Lung (tissue), 12 donors: Measurements from ENCODE around the gene PDE1C. TPM values are rescaled to one million over a fixed set of nuclear protein-coding genes. Genes with fewer than 3 reads are reported as not detected.

Experiments
- ATAC-seq: fragments of 200-7000 bp; cut with Tn5 transposase; one replicate; pipeline ENCODE4 v1.9.1; 2020; ENCODE audit warnings: moderate number of reproducible peaks; ENCODE audit not compliant: insufficient read depth, low FRiP score
- DNase-seq, 3 donors: peaks; one replicate each; pipeline ENCODE4 v3.0.0-alpha.2; 2013 to 2017
- H3K27ac ChIP-seq, 2 donors: one replicate each; pipeline ENCODE4 v1.5.1; 2013; ENCODE audit warnings: mild to moderate bottlenecking in 2 of 2, moderate library complexity in 2 of 2, control low read depth in 1 of 2, inconsistent platforms in 1 of 2, low read depth in 1 of 2, low read length in 1 of 2
- H3K27me3 ChIP-seq, 3 donors: one replicate each; pipeline ENCODE4 v1.5.1; 2013; ENCODE audit warnings: low read length in 2 of 3; ENCODE audit not compliant: control insufficient read depth in 3 of 3, insufficient read depth in 3 of 3
- H3K36me3 ChIP-seq, 4 donors: one replicate each; pipeline ENCODE4 v1.5.1; 2013; ENCODE audit warnings: low read length in 4 of 4, mild to moderate bottlenecking in 1 of 4, moderate library complexity in 1 of 4; ENCODE audit not compliant: control insufficient read depth in 4 of 4, insufficient read depth in 4 of 4
- H3K4me1 ChIP-seq, 5 donors: one replicate each; pipeline ENCODE4 v1.5.1; 2013; ENCODE audit warnings: low read length in 5 of 5, mild to moderate bottlenecking in 2 of 5, moderate library complexity in 1 of 5; ENCODE audit not compliant: control insufficient read depth in 5 of 5, insufficient read depth in 5 of 5
- H3K4me3 ChIP-seq: one replicate; pipeline ENCODE4 v1.5.1; 2013; ENCODE audit warnings: mild to moderate bottlenecking, control low read depth, moderate library complexity
- H3K9ac ChIP-seq, 2 donors: one replicate each; pipeline ENCODE4 v1.5.1; 2013; ENCODE audit warnings: low read length in 2 of 2, control low read depth in 1 of 2; ENCODE audit not compliant: insufficient read depth in 1 of 2
- H3K9me3 ChIP-seq, 4 donors: one replicate each; pipeline ENCODE4 v1.5.1; 2013; ENCODE audit warnings: low read length in 3 of 4, mild to moderate bottlenecking in 1 of 4, moderate library complexity in 1 of 4; ENCODE audit not compliant: control insufficient read depth in 4 of 4, insufficient read depth in 3 of 4
- WGBS, 2 donors: extraction: QIAGEN DNeasy Blood & Tissue Kit; methylation state at CpG; one replicate each; pipeline ENCODE4 v1.1.7; 2013; 5-methylcytosine and 5-hydroxymethylcytosine counted together
- polyA plus RNA-seq, 2 donors: library from polyadenylated mRNA; stranded (reverse); fragments of 200-250 nt; gene quantifications; one replicate each; pipeline ENCODE4 v1.2.1, GENCODE V29; 2013
- total RNA-seq, 2 donors: library from RNA; depleted of rRNA in 1 of 2; stranded (reverse); fragments of >200 nt in 1 of 2; gene quantifications; one replicate each; pipeline ENCODE4 v1.2.1, GENCODE V29; 2014 to 2021
- TF ChIP-seq, protein P1 (sequence below): IDR thresholded peaks from 2 replicates; pipeline ENCODE4 v1.5.1; 2012; ENCODE audit warnings: mild to moderate bottlenecking; ENCODE audit errors: control extremely low read depth, extremely low read depth
- donor health status: control.
- donor health status: control.
- donor health status: Bipolar disorder and iron deficiency.
- donor health status: healthy.
- donor health status: DM: yes; HTN: yes; CAD: no.

PDE1C gene
- total and polyA plus RNA-seq, 4 donors, result 1.9 to 14.3 (median 6.1) TPM

DNA sequence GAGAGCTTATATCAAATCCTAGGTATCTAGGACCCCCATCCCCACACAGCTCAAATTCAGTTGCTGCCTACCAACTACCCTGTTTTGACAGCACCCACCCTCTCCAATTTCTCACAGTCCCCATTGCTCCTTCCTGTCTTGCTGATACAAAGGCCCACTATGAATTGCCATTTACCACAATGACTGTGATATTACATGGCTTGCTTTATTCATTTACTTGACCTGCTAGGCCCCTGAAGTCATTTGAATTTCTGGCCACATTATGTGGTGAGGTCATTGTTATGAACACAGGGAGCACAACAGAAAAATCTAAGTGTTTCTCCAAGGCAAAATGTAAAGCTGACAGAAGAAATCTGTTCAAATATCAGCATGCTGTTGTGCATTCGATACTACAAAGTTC, 281.8 kb downstream of the PDE1C start:
- 86 to 97% methylated on average over 1 of the region's 1 CpG for WGBS, 2 donors
- TF ChIP-seq, protein P1, sequence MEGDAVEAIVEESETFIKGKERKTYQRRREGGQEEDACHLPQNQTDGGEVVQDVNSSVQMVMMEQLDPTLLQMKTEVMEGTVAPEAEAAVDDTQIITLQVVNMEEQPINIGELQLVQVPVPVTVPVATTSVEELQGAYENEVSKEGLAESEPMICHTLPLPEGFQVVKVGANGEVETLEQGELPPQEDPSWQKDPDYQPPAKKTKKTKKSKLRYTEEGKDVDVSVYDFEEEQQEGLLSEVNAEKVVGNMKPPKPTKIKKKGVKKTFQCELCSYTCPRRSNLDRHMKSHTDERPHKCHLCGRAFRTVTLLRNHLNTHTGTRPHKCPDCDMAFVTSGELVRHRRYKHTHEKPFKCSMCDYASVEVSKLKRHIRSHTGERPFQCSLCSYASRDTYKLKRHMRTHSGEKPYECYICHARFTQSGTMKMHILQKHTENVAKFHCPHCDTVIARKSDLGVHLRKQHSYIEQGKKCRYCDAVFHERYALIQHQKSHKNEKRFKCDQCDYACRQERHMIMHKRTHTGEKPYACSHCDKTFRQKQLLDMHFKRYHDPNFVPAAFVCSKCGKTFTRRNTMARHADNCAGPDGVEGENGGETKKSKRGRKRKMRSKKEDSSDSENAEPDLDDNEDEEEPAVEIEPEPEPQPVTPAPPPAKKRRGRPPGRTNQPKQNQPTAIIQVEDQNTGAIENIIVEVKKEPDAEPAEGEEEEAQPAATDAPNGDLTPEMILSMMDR, result no peak
- Histone ChIP-seq H3K4me1 (peaks cover 0 to 3% (median 0%) of the 10 kb centered on the region in 5 donors), H3K9ac (no peak overlapping the region), H3K36me3 (peaks cover 0 to 7% (median 0%) of the 10 kb centered on the region in 4 donors), H3K27me3 (no peaks in the 10 kb centered on the region), H3K27ac (no peak overlapping the region), H3K4me3 (no peak overlapping the region), H3K9me3 (no peaks in the 10 kb centered on the region)
- ATAC-seq (no peak), DNase-seq (no peak)

DNA sequence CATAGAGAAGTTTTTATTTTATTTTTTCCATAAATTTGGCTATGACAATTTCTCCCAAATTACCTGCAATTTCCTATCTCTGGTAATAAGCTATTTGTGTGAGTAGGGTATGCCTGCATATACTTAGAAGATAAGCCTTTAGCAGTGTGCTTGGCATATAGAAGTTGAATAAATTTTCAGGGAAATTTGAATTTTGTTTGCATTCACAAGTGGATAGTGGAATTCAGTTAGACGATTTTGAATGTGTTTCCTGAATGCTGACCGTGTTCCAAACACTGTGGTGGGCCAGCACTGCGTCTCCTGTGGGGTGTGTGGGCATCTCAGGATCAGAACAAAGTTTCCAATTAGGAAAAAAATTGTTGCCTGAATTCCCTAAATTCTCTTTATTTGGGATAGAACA, 283.9 kb downstream of the PDE1C start:
- TF ChIP-seq, protein P1, result no peak
- WGBS, 2 donors, result 78 to 85% methylated on average over 3 of the region's 3 CpGs
- Histone ChIP-seq H3K9ac (no peak overlapping the region), H3K4me3 (no peak overlapping the region), H3K36me3 (peaks cover 0 to 7% (median 0%) of the 10 kb centered on the region in 4 donors), H3K27ac (no peak overlapping the region), H3K27me3 (no peaks in the 10 kb centered on the region), H3K4me1 (peaks cover 0 to 3% (median 0%) of the 10 kb centered on the region in 5 donors), H3K9me3 (no peaks in the 10 kb centered on the region)
- DNase-seq (no peak), ATAC-seq (no peak)

DNA sequence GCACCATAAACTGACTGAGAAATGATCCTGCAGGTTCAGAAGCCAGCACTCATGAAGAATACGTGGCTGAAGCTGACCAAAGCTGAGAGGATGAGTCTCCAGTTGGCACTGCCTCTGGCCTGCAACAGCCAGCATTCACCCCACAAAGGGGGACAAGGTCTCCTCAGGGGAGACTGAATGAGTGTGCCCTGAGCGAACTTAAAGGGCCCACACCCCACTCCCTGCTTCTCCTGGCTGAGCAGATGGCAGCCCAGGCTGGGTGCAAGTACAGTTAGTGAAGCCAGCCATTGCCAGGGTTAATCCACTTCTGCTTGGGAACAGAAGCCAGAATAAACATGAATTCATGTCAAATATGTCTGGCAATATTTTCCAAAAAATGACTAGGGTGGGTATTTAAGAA, 285.1 kb downstream of the PDE1C start:
- Histone ChIP-seq H3K27me3 (no peaks in the 10 kb centered on the region), H3K9ac (no peak overlapping the region), H3K4me1 (peaks cover 0 to 3% (median 0%) of the 10 kb centered on the region in 5 donors), H3K27ac (no peak overlapping the region), H3K36me3 (peaks cover 0 to 6% (median 0%) of the 10 kb centered on the region in 4 donors), H3K9me3 (no peaks in the 10 kb centered on the region), H3K4me3 (no peak overlapping the region)
- DNase-seq (no peak), ATAC-seq (no peak)
- TF ChIP-seq, protein P1, result no peak
- WGBS, 2 donors, result 67 to 76% methylated on average over 2 of the region's 2 CpGs

DNA sequence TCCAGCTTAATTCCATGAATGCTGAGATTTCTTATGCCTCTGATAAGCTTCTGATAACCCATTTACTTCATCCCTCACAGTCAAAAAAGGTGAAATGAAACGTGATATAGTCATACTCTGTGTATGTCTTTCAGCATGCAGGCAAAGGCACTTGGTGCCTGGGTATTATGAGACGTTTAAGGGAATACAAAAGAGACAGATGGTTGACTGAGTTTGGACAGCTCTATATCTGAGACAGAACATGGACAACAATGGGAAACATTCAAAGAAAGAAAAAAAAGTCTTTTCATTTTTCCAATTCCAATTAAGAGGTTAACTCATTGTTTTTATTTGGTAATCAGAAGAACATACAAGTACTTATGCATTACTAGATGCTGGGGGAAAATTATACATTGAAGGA, 287.0 kb downstream of the PDE1C start:
- no peaks in the 10 kb centered on the region for H3K36me3 ChIP-seq
- WGBS, 2 donors, result 76 to 82% methylated on average over 2 of the region's 2 CpGs

More for the DNA sequence above, 287.0 kb downstream of the PDE1C start:
- H3K27ac ChIP-seq, result no peak overlapping the region
- TF ChIP-seq, protein P1, result no peak
- no peak overlapping the region for H3K4me3 ChIP-seq
- H3K9me3 ChIP-seq, result no peaks in the 10 kb centered on the region
- H3K9ac ChIP-seq, result no peak overlapping the region
- H3K27me3 ChIP-seq, result no peaks in the 10 kb centered on the region
- H3K4me1 ChIP-seq, result peaks cover 0 to 5% (median 0%) of the 10 kb centered on the region in 5 donors
- DNase-seq, result no peak
- no peak for ATAC-seq
